A673 (cell line): ENCODE results near the gene APOA5. TPM values are rescaled to one million over a fixed set of nuclear protein-coding genes. Genes with fewer than 3 reads are reported as not detected.

Experiments used
- BruUV-seq: library from RNA; stranded (reverse); fragments of 400-500 nt; replicated peaks from 2 replicates; lab custom pipeline; 2021; lab: Mats Ljungman, UMichigan
- CTCF ChIA-PET: fragments of 300-600 bp; sonication (Branson Sonifier 250); formaldehyde crosslinking; loops from one replicate; lab custom pipeline; 2022; ENCODE audit warnings: antibody characterized with exemption; lab: Charles Lee
- POLR2A ChIA-PET: fragments of 300-600 bp; sonication (Branson Sonifier 250); formaldehyde crosslinking; loops from one replicate; lab custom pipeline; 2022; ENCODE audit warnings: antibody characterized with exemption; ENCODE audit not compliant: low non-redundant PET; lab: Charles Lee
- DNase-seq: peaks from one replicate; pipeline ENCODE4 v3.0.0-alpha.2; 2015; ENCODE audit warnings: low spot score
- H3K27ac ChIP-seq: fragments of 200-600 bp; sonication (generic); 2 replicates; pipeline ENCODE4 v1.5.1; 2016; ENCODE audit warnings: mixed run types, low read depth, mild to moderate bottlenecking, mixed read lengths, antibody characterized with exemption, low read length; ENCODE audit not compliant: poor library complexity, severe bottlenecking
- H3K27me3 ChIP-seq: fragments of 200-600 bp; sonication (generic); replicated peaks from 2 replicates; pipeline ENCODE4 v1.6.1; 2017; ENCODE audit warnings: mixed run types, low read depth, mild to moderate bottlenecking, mixed read lengths, antibody characterized with exemption, low read length; ENCODE audit not compliant: insufficient read depth, poor library complexity
- H3K36me3 ChIP-seq: fragments of 200-600 bp; sonication (generic); 2 replicates; pipeline ENCODE4 v1.6.1; 2016; ENCODE audit warnings: mixed run types, mild to moderate bottlenecking, mixed read lengths, antibody characterized with exemption, low read length; ENCODE audit not compliant: insufficient read depth, poor library complexity, severe bottlenecking
- H3K4me1 ChIP-seq: fragments of 200-600 bp; sonication (generic); 2 replicates; pipeline ENCODE4 v1.6.1; 2017; ENCODE audit warnings: mixed run types, mild to moderate bottlenecking, mixed read lengths, antibody characterized with exemption, low read length; ENCODE audit not compliant: insufficient read depth, poor library complexity, severe bottlenecking
- H3K4me3 ChIP-seq: fragments of 200-600 bp; sonication (generic); 2 replicates; pipeline ENCODE4 v1.5.1; 2016; ENCODE audit warnings: low read depth, mixed run types, mild to moderate bottlenecking, mixed read lengths, low read length; ENCODE audit not compliant: poor library complexity, severe bottlenecking
- H3K9me3 ChIP-seq: fragments of 200-600 bp; sonication (generic); 2 replicates; pipeline ENCODE4 v1.6.1; 2016; ENCODE audit warnings: mixed run types, low read depth, mild to moderate bottlenecking, mixed read lengths, antibody characterized with exemption, low read length; ENCODE audit not compliant: poor library complexity, severe bottlenecking
- CTCF ChIP-seq: fragments of 300-800, 200-600 bp; sonication (generic); conservative IDR thresholded peaks from 2 replicates; pipeline ENCODE4 v1.5.1; 2017; ENCODE audit warnings: low read depth, mild to moderate bottlenecking, antibody characterized with exemption, low read length, moderate library complexity, mixed read lengths
- EZH2 ChIP-seq: fragments of 200-600 bp; sonication (generic); IDR thresholded peaks from 2 replicates; pipeline ENCODE4 v1.6.1; 2017; ENCODE audit warnings: borderline replicate concordance, low read depth, mild to moderate bottlenecking, mixed read lengths, antibody characterized with exemption, low read length; ENCODE audit not compliant: poor library complexity, severe bottlenecking
- intact Hi-C: fragments of 100-400 bp; cut with micrococcal nuclease; formaldehyde crosslinking; loops from one replicate; pipeline ENCODE4 v1.10.0; 2022; ENCODE audit not compliant: unreplicated experiment
- total RNA-seq: library from RNA; stranded (reverse); gene quantifications from 2 replicates; pipeline ENCODE4 v1.2.3, GENCODE V29; 2021

The APOA5 gene
- total RNA-seq, 1 experiment from 2014 or later, result not detected

- BruUV-seq, result no TSS peak
- no peak for TF ChIP-seq EZH2
- TF ChIP-seq CTCF, result no peak
- Histone ChIP-seq H3K9me3 (no peaks in the 10 kb centered on the region), H3K4me3 (no peak overlapping the region), H3K4me1 (peaks cover 4% of the 10 kb centered on the region), H3K27ac (no peak overlapping the region), H3K27me3 (no peaks in the 10 kb centered on the region), H3K36me3 (no peaks in the 10 kb centered on the region)
- DNase-seq, result no peak
- intact Hi-C loops, result no loop called here
- ChIA-PET POLR2A (no interaction called here), CTCF (interaction anchor here (1.6 to 3.0 kb wide), 3 partner anchors 44 to 434 kb away, joined by 6 to 56 read pairs (median 36); no protein-coding TSS in a partner anchor)
These were observed 627 bp upstream of the APOA5 start for GRCh38 chr11:116792144-116792868.

DNA sequence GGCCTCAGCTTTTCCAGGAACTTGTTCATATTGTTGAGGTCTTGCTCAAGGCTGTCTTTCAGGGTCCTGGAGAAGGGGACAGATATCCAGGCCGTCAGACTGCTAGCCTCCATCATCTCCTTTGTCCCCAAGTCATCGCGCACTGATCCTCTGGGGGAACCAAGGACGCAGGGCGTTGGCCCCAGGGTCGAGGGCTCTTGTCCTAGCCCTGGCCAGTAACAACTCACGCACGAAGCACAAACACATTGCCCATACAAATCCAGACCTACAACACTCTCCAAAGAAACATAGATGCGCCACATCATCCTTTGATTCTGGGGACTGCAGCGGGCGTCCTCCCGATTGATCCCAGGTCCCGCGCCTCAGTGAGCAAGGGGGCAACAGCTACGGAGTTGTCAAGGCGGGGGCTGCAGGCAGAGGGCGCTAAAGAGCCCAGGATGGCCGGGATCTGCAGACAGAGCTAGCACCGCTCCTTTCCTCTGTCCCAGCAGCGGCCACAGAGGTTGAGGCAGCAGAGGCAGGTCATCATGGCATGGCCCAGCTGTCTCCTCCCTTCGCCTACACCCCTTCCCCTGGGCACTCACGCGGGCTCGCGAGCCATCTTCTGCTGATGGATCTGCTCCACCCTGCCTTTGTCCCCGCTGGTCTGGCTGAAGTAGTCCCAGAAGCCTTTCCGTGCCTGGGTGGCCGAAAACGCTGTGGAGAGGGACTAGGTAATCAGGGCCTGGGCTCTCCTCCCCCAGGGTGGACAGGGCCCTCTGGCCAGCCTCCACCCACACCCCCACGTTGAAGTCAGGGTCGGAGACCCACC is 472 bp downstream of the APOA5 start:
- Histone ChIP-seq H3K4me1 (peaks cover 4% of the 10 kb centered on the region), H3K4me3 (peak overlapping the region; percentile 13), H3K27ac (no peak overlapping the region), H3K36me3 (peaks cover 5% of the 10 kb centered on the region), H3K27me3 (no peaks in the 10 kb centered on the region), H3K9me3 (no peaks in the 10 kb centered on the region)
- intact Hi-C loops, result loop anchor here (1.0 to 2.0 kb wide), 3 partner anchors 45 to 436 kb away; no protein-coding TSS in a partner anchor
- POLR2A ChIA-PET, result interaction anchor here (0.6 kb wide), 2 partner anchors 54 to 267 kb away, joined by 10 to 16 read pairs; no protein-coding TSS in a partner anchor
- TF ChIP-seq CTCF, result peak; percentile 99
- no peak for TF ChIP-seq EZH2
- CTCF ChIA-PET, result interaction anchor here (0.5 to 3.0 kb wide), 10 partner anchors 20 to 435 kb away, joined by 3 to 56 read pairs (median 6); partner anchors contain the start of genes PAFAH1B2 and SIDT2
- DNase-seq, result peak; percentile 79
- BruUV-seq, result no TSS peak

- Histone ChIP-seq H3K36me3 (peaks cover 13% of the 10 kb centered on the region), H3K27ac (no peak overlapping the region), H3K4me3 (no peak overlapping the region), H3K27me3 (no peaks in the 10 kb centered on the region), H3K9me3 (no peaks in the 10 kb centered on the region), H3K4me1 (peaks cover 4% of the 10 kb centered on the region)
- intact Hi-C loops, result loop anchor here (1.0 to 2.0 kb wide), 3 partner anchors 46 to 436 kb away; no protein-coding TSS in a partner anchor
- ChIA-PET CTCF (interaction anchor here (0.5 to 3.0 kb wide), 11 partner anchors 34 to 436 kb away, joined by 3 to 56 read pairs (median 5); partner anchors contain the start of gene PAFAH1B2), POLR2A (no interaction called here)
- no peak for TF ChIP-seq CTCF
- no TSS peak for BruUV-seq
- DNase-seq, result no peak
These were observed 1.3 kb downstream of the APOA5 start for GRCh38 chr11:116790167-116791001.
